ENCODE measurements around the gene CATSPERZ. TPM values are rescaled to one million over a fixed set of nuclear protein-coding genes. Genes with fewer than 3 reads are reported as not detected.

Gene CATSPERZ
- total RNA-seq, 1 donor from 2014 or later, result not detected

GRCh38 chr11:64291752-64292459 lies 8.3 kb upstream of the CATSPERZ start:
- H3K27ac ChIP-seq (ENCODE audit: low read depth, low read length), result no peak overlapping the region
- peaks cover 53 to 60% (median 58%) of the 10 kb centered on the region in 3 donors for H3K27me3 ChIP-seq (ENCODE audit: control insufficient read depth in 3 of 3, insufficient read depth in 3 of 3, low read length in 3 of 3)
- H3K9ac ChIP-seq (ENCODE audit: low read depth in 1 of 3, low read length in 3 of 3), result peak overlapping the region in 1 of 3 donors; percentile 25
- peak overlapping the region in 2 of 3 donors; percentile 29 to 36 for H3K4me3 ChIP-seq (ENCODE audit: low read length in 3 of 3)
- no peaks in the 10 kb centered on the region for H3K9me3 ChIP-seq (ENCODE audit: control insufficient read depth in 3 of 3, low read length in 3 of 3)
- H3K4me1 ChIP-seq (ENCODE audit: control insufficient read depth in 3 of 3, insufficient read depth in 3 of 3, low read length in 3 of 3), result peaks cover 7 to 14% (median 8%) of the 10 kb centered on the region in 3 donors
- H3K36me3 ChIP-seq (ENCODE audit: control insufficient read depth in 3 of 3, insufficient read depth in 3 of 3, low read length in 3 of 3), result no peaks in the 10 kb centered on the region

GRCh38 chr11:64292460-64293254 lies 7.5 kb upstream of the CATSPERZ start:
- Histone ChIP-seq H3K4me1 (ENCODE audit: control insufficient read depth in 3 of 3, insufficient read depth in 3 of 3, low read length in 3 of 3) (peaks cover 4 to 6% (median 6%) of the 10 kb centered on the region in 3 donors), H3K27ac (ENCODE audit: low read depth, low read length) (no peak overlapping the region), H3K27me3 (ENCODE audit: control insufficient read depth in 3 of 3, insufficient read depth in 3 of 3, low read length in 3 of 3) (peaks cover 61 to 68% (median 66%) of the 10 kb centered on the region in 3 donors), H3K9ac (ENCODE audit: low read depth in 1 of 3, low read length in 3 of 3) (peak overlapping the region in 1 of 3 donors; percentile 16), H3K36me3 (ENCODE audit: control insufficient read depth in 3 of 3, insufficient read depth in 3 of 3, low read length in 3 of 3) (no peaks in the 10 kb centered on the region), H3K9me3 (ENCODE audit: control insufficient read depth in 3 of 3, low read length in 3 of 3) (no peaks in the 10 kb centered on the region), H3K4me3 (ENCODE audit: low read length in 3 of 3) (peak overlapping the region in 2 of 3 donors; percentile 13 to 36)

- Histone ChIP-seq H3K4me3 (ENCODE audit: low read length in 3 of 3) (no peak overlapping the region), H3K4me1 (ENCODE audit: control insufficient read depth in 3 of 3, insufficient read depth in 3 of 3, low read length in 3 of 3) (peaks cover 12 to 14% (median 14%) of the 10 kb centered on the region in 3 donors), H3K36me3 (ENCODE audit: control insufficient read depth in 3 of 3, insufficient read depth in 3 of 3, low read length in 3 of 3) (no peaks in the 10 kb centered on the region), H3K27me3 (ENCODE audit: control insufficient read depth in 3 of 3, insufficient read depth in 3 of 3, low read length in 3 of 3) (peaks cover 82 to 87% (median 86%) of the 10 kb centered on the region in 3 donors), H3K27ac (ENCODE audit: low read depth, low read length) (no peak overlapping the region), H3K9ac (ENCODE audit: low read depth in 1 of 3, low read length in 3 of 3) (no peak overlapping the region), H3K9me3 (ENCODE audit: control insufficient read depth in 3 of 3, low read length in 3 of 3) (no peaks in the 10 kb centered on the region)
Observed at GRCh38 chr11:64294774-64295173, 5.4 kb upstream of the CATSPERZ start.

GRCh38 chr11:64295760-64296159 lies 4.4 kb upstream of the CATSPERZ start:
- Histone ChIP-seq H3K4me3 (ENCODE audit: low read length in 3 of 3) (no peak overlapping the region), H3K4me1 (ENCODE audit: control insufficient read depth in 3 of 3, insufficient read depth in 3 of 3, low read length in 3 of 3) (peaks cover 21 to 24% (median 24%) of the 10 kb centered on the region in 3 donors), H3K36me3 (ENCODE audit: control insufficient read depth in 3 of 3, insufficient read depth in 3 of 3, low read length in 3 of 3) (no peaks in the 10 kb centered on the region), H3K9me3 (ENCODE audit: control insufficient read depth in 3 of 3, low read length in 3 of 3) (no peaks in the 10 kb centered on the region), H3K27ac (ENCODE audit: low read depth, low read length) (no peak overlapping the region), H3K27me3 (ENCODE audit: control insufficient read depth in 3 of 3, insufficient read depth in 3 of 3, low read length in 3 of 3) (peaks cover 86 to 91% (median 90%) of the 10 kb centered on the region in 3 donors), H3K9ac (ENCODE audit: low read depth in 1 of 3, low read length in 3 of 3) (no peak overlapping the region)

GRCh38 chr11:64296236-64296635 lies 3.9 kb upstream of the CATSPERZ start:
- peaks cover 83 to 88% (median 88%) of the 10 kb centered on the region in 3 donors for H3K27me3 ChIP-seq (ENCODE audit: control insufficient read depth in 3 of 3, insufficient read depth in 3 of 3, low read length in 3 of 3)

GRCh38 chr11:64296830-64297698 lies 3.1 kb upstream of the CATSPERZ start:
- Histone ChIP-seq H3K27me3 (ENCODE audit: control insufficient read depth in 3 of 3, insufficient read depth in 3 of 3, low read length in 3 of 3) (peaks cover 75 to 88% (median 87%) of the 10 kb centered on the region in 3 donors), H3K4me1 (ENCODE audit: control insufficient read depth in 3 of 3, insufficient read depth in 3 of 3, low read length in 3 of 3) (peaks cover 20 to 26% (median 24%) of the 10 kb centered on the region in 3 donors)

More at GRCh38 chr11:64296236-64296635, 3.9 kb upstream of the CATSPERZ start:
- Histone ChIP-seq H3K4me3 (ENCODE audit: low read length in 3 of 3) (no peak overlapping the region), H3K9me3 (ENCODE audit: control insufficient read depth in 3 of 3, low read length in 3 of 3) (no peaks in the 10 kb centered on the region), H3K36me3 (ENCODE audit: control insufficient read depth in 3 of 3, insufficient read depth in 3 of 3, low read length in 3 of 3) (no peaks in the 10 kb centered on the region), H3K4me1 (ENCODE audit: control insufficient read depth in 3 of 3, insufficient read depth in 3 of 3, low read length in 3 of 3) (peaks cover 24 to 26% (median 26%) of the 10 kb centered on the region in 3 donors), H3K9ac (ENCODE audit: low read depth in 1 of 3, low read length in 3 of 3) (no peak overlapping the region), H3K27ac (ENCODE audit: low read depth, low read length) (no peak overlapping the region)

GRCh38 chr11:64297699-64298358 lies 2.3 kb upstream of the CATSPERZ start:
- H3K27me3 ChIP-seq (ENCODE audit: control insufficient read depth in 3 of 3, insufficient read depth in 3 of 3, low read length in 3 of 3), result peaks cover 67 to 81% (median 80%) of the 10 kb centered on the region in 3 donors
- no peak overlapping the region for H3K4me3 ChIP-seq (ENCODE audit: low read length in 3 of 3)
- H3K9me3 ChIP-seq (ENCODE audit: control insufficient read depth in 3 of 3, low read length in 3 of 3), result no peaks in the 10 kb centered on the region
- H3K36me3 ChIP-seq (ENCODE audit: control insufficient read depth in 3 of 3, insufficient read depth in 3 of 3, low read length in 3 of 3), result no peaks in the 10 kb centered on the region
- peaks cover 19 to 20% (median 19%) of the 10 kb centered on the region in 3 donors for H3K4me1 ChIP-seq (ENCODE audit: control insufficient read depth in 3 of 3, insufficient read depth in 3 of 3, low read length in 3 of 3)
- no peak overlapping the region for H3K27ac ChIP-seq (ENCODE audit: low read depth, low read length)
- peak overlapping the region in 1 of 3 donors; percentile 25 for H3K9ac ChIP-seq (ENCODE audit: low read depth in 1 of 3, low read length in 3 of 3)

More at GRCh38 chr11:64296830-64297698, 3.1 kb upstream of the CATSPERZ start:
- Histone ChIP-seq H3K36me3 (ENCODE audit: control insufficient read depth in 3 of 3, insufficient read depth in 3 of 3, low read length in 3 of 3) (no peaks in the 10 kb centered on the region), H3K9me3 (ENCODE audit: control insufficient read depth in 3 of 3, low read length in 3 of 3) (no peaks in the 10 kb centered on the region), H3K9ac (ENCODE audit: low read depth in 1 of 3, low read length in 3 of 3) (no peak overlapping the region), H3K27ac (ENCODE audit: low read depth, low read length) (no peak overlapping the region), H3K4me3 (ENCODE audit: low read length in 3 of 3) (no peak overlapping the region)

GRCh38 chr11:64298966-64299846 lies 952 bp upstream of the CATSPERZ start:
- Histone ChIP-seq H3K27me3 (ENCODE audit: control insufficient read depth in 3 of 3, insufficient read depth in 3 of 3, low read length in 3 of 3) (peaks cover 57 to 80% (median 72%) of the 10 kb centered on the region in 3 donors), H3K9ac (ENCODE audit: low read depth in 1 of 3, low read length in 3 of 3) (peak overlapping the region in 2 of 3 donors; percentile 23 to 66), H3K27ac (ENCODE audit: low read depth, low read length) (no peak overlapping the region)

More at GRCh38 chr11:64298966-64299846, 952 bp upstream of the CATSPERZ start:
- H3K4me1 ChIP-seq (ENCODE audit: control insufficient read depth in 3 of 3, insufficient read depth in 3 of 3, low read length in 3 of 3), result peaks cover 23 to 25% (median 25%) of the 10 kb centered on the region in 3 donors
- H3K9me3 ChIP-seq (ENCODE audit: control insufficient read depth in 3 of 3, low read length in 3 of 3), result no peaks in the 10 kb centered on the region
- H3K4me3 ChIP-seq (ENCODE audit: low read length in 3 of 3), result peak overlapping the region; percentile 23 to 64 (median 61)
- no peaks in the 10 kb centered on the region for H3K36me3 ChIP-seq (ENCODE audit: control insufficient read depth in 3 of 3, insufficient read depth in 3 of 3, low read length in 3 of 3)

Data from skeletal muscle tissue (tissue), 4 donors.